GM23248 (cell line): ENCODE data around the gene MNAT1.

ENCODE experiments used
- EZH2 ChIP-seq: fragments of 200-600 bp; sonication (generic); IDR thresholded peaks from 2 replicates; pipeline ENCODE4 v1.6.1; 2018; ENCODE audit warnings: antibody characterized with exemption, mild to moderate bottlenecking; ENCODE audit not compliant: insufficient read depth, poor library complexity, severe bottlenecking
- EZH2phosphoT487 ChIP-seq: fragments of 200-600 bp; sonication (generic); IDR thresholded peaks from 2 replicates; pipeline ENCODE4 v1.6.1; 2018; ENCODE audit warnings: antibody characterized with exemption, moderate library complexity, mild to moderate bottlenecking, low read depth; ENCODE audit not compliant: insufficient read depth

DNA sequence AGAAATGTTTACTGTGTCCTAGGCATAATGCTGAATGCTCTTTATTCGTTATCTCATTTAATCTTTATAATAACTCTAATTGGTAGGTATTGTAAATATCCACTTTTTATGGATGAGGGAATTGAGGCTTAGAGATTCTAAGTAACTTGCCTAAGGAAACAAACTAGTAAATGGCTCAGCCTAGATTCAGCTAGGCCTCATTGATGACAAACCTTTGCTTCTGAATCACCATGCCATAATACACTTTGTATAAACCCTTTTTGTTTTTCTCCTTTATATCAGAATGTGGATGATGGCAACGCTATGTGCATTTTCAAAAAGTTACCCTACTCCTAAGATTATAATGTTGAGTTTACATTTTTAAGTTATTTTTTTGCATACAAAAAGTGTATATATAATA, 34.0 kb downstream of the MNAT1 start:
- TF ChIP-seq EZH2phosphoT487 (no peak), EZH2 (no peak)
